ENCODE measurements around the gene DCTPP1.

The DCTPP1 gene

GRCh38 chr16:30439720-30440348 lies 10.0 kb upstream of the DCTPP1 start:
- no peak overlapping the region for H3K27ac Mint-ChIP-seq
- H3K4me1 Mint-ChIP-seq: peaks cover 33% of the 10 kb centered on the region
- no peak for DNase-seq
- H3K4me3 Mint-ChIP-seq: no peak overlapping the region
- peaks cover 17% of the 10 kb centered on the region for H3K36me3 Mint-ChIP-seq (ENCODE audit: low read depth)
- peaks cover under 1% of the 10 kb centered on the region for H3K27me3 Mint-ChIP-seq
- H3K9me3 Mint-ChIP-seq: no peaks in the 10 kb centered on the region
- no peak for ATAC-seq

- ATAC-seq (no peak), DNase-seq (no peak)
- H3K4me3 Mint-ChIP-seq: no peak overlapping the region
- no peaks in the 10 kb centered on the region for H3K9me3 Mint-ChIP-seq
- peaks cover 3% of the 10 kb centered on the region for H3K27me3 Mint-ChIP-seq
- peaks cover 33% of the 10 kb centered on the region for H3K4me1 Mint-ChIP-seq
- H3K27ac Mint-ChIP-seq: no peak overlapping the region
- H3K36me3 Mint-ChIP-seq (ENCODE audit: low read depth): peaks cover 11% of the 10 kb centered on the region
Measured at GRCh38 chr16:30438835-30439234, 9.0 kb upstream of the DCTPP1 start.

- H3K9me3 Mint-ChIP-seq: no peaks in the 10 kb centered on the region
- no peak for ATAC-seq
- no peak overlapping the region for H3K27ac Mint-ChIP-seq
Measured at GRCh38 chr16:30437511-30438046, 7.7 kb upstream of the DCTPP1 start.

GRCh38 chr16:30434852-30435251 lies 5.0 kb upstream of the DCTPP1 start:
- H3K27ac Mint-ChIP-seq: peak overlapping the region; percentile 90
- H3K4me1 Mint-ChIP-seq: peaks cover 25% of the 10 kb centered on the region
- H3K27me3 Mint-ChIP-seq: peaks cover 3% of the 10 kb centered on the region
- no peaks in the 10 kb centered on the region for H3K9me3 Mint-ChIP-seq
- peak overlapping the region; percentile 59 for H3K4me3 Mint-ChIP-seq
- DNase-seq (peak; percentile 76), ATAC-seq (peak; percentile 59)
- no peaks in the 10 kb centered on the region for H3K36me3 Mint-ChIP-seq (ENCODE audit: low read depth)

More at GRCh38 chr16:30437511-30438046, 7.7 kb upstream of the DCTPP1 start:
- peaks cover 3% of the 10 kb centered on the region for H3K27me3 Mint-ChIP-seq
- peaks cover 2% of the 10 kb centered on the region for H3K36me3 Mint-ChIP-seq (ENCODE audit: low read depth)
- H3K4me3 Mint-ChIP-seq: no peak overlapping the region
- peaks cover 30% of the 10 kb centered on the region for H3K4me1 Mint-ChIP-seq
- DNase-seq: no peak

GRCh38 chr16:30430428-30430970 lies 669 bp upstream of the DCTPP1 start:
- ATAC-seq (peak; percentile 18), DNase-seq (no peak)
- peaks cover 36% of the 10 kb centered on the region for H3K4me1 Mint-ChIP-seq
- H3K27ac Mint-ChIP-seq: no peak overlapping the region
- H3K27me3 Mint-ChIP-seq: peaks cover 3% of the 10 kb centered on the region
- no peak overlapping the region for H3K4me3 Mint-ChIP-seq
- peaks cover 5% of the 10 kb centered on the region for H3K36me3 Mint-ChIP-seq (ENCODE audit: low read depth)
- H3K9me3 Mint-ChIP-seq: no peaks in the 10 kb centered on the region

GRCh38 chr16:30429418-30429677 lies 482 bp downstream of the DCTPP1 start:
- H3K36me3 Mint-ChIP-seq (ENCODE audit: low read depth): peaks cover 8% of the 10 kb centered on the region
- H3K4me3 Mint-ChIP-seq: no peak overlapping the region
- H3K9me3 Mint-ChIP-seq: no peaks in the 10 kb centered on the region
- DNase-seq (no peak), ATAC-seq (peak; percentile 13)
- no peak overlapping the region for H3K27ac Mint-ChIP-seq
- no peaks in the 10 kb centered on the region for H3K27me3 Mint-ChIP-seq
- H3K4me1 Mint-ChIP-seq: peaks cover 28% of the 10 kb centered on the region

GRCh38 chr16:30428055-30428454 lies 1.8 kb downstream of the DCTPP1 start:
- no peaks in the 10 kb centered on the region for H3K27me3 Mint-ChIP-seq
- ATAC-seq (no peak), DNase-seq (no peak)
- peaks cover 18% of the 10 kb centered on the region for H3K36me3 Mint-ChIP-seq (ENCODE audit: low read depth)
- H3K4me3 Mint-ChIP-seq: no peak overlapping the region
- no peaks in the 10 kb centered on the region for H3K9me3 Mint-ChIP-seq
- no peak overlapping the region for H3K27ac Mint-ChIP-seq
- peaks cover 20% of the 10 kb centered on the region for H3K4me1 Mint-ChIP-seq

GRCh38 chr16:30421010-30421409 lies 8.8 kb downstream of the DCTPP1 start:
- no peak for DNase-seq
- no peaks in the 10 kb centered on the region for H3K27me3 Mint-ChIP-seq
- H3K4me3 Mint-ChIP-seq: no peak overlapping the region
- H3K4me1 Mint-ChIP-seq: peaks cover 27% of the 10 kb centered on the region
- no peaks in the 10 kb centered on the region for H3K9me3 Mint-ChIP-seq
- ATAC-seq: no peak
- H3K36me3 Mint-ChIP-seq (ENCODE audit: low read depth): peaks cover 50% of the 10 kb centered on the region
- H3K27ac Mint-ChIP-seq: no peak overlapping the region

- H3K36me3 Mint-ChIP-seq (ENCODE audit: low read depth): peaks cover 46% of the 10 kb centered on the region
- H3K4me1 Mint-ChIP-seq: peaks cover 31% of the 10 kb centered on the region
- ATAC-seq: no peak
- peak overlapping the region; percentile 42 for H3K4me3 Mint-ChIP-seq
- DNase-seq: no peak
- peak overlapping the region; percentile 80 for H3K27ac Mint-ChIP-seq
- no peaks in the 10 kb centered on the region for H3K27me3 Mint-ChIP-seq
- H3K9me3 Mint-ChIP-seq: no peaks in the 10 kb centered on the region
Measured at GRCh38 chr16:30418350-30419181, 11.3 kb downstream of the DCTPP1 start.

- no peaks in the 10 kb centered on the region for H3K27me3 Mint-ChIP-seq
- H3K27ac Mint-ChIP-seq: no peak overlapping the region
Measured at GRCh38 chr16:30417529-30418349, 12.1 kb downstream of the DCTPP1 start.

GRCh38 chr16:30416624-30417528 lies 13.0 kb downstream of the DCTPP1 start:
- H3K4me3 Mint-ChIP-seq: peak overlapping the region; percentile 45
- H3K9me3 Mint-ChIP-seq: no peaks in the 10 kb centered on the region
- DNase-seq (no peak), ATAC-seq (no peak)
- peaks cover 45% of the 10 kb centered on the region for H3K36me3 Mint-ChIP-seq (ENCODE audit: low read depth)
- peak overlapping the region; percentile 44 for H3K27ac Mint-ChIP-seq
- peaks cover 41% of the 10 kb centered on the region for H3K4me1 Mint-ChIP-seq
- no peaks in the 10 kb centered on the region for H3K27me3 Mint-ChIP-seq

More at GRCh38 chr16:30417529-30418349, 12.1 kb downstream of the DCTPP1 start:
- H3K9me3 Mint-ChIP-seq: no peaks in the 10 kb centered on the region
- peaks cover 35% of the 10 kb centered on the region for H3K4me1 Mint-ChIP-seq
- peak overlapping the region; percentile 42 for H3K4me3 Mint-ChIP-seq
- peaks cover 45% of the 10 kb centered on the region for H3K36me3 Mint-ChIP-seq (ENCODE audit: low read depth)
- ATAC-seq (peak; percentile 88), DNase-seq (peak; percentile 88)

- DNase-seq (no peak), ATAC-seq (no peak)
- Mint-ChIP-seq H3K27me3 (no peaks in the 10 kb centered on the region), H3K36me3 (ENCODE audit: low read depth) (peaks cover 44% of the 10 kb centered on the region), H3K9me3 (no peaks in the 10 kb centered on the region), H3K4me1 (peaks cover 41% of the 10 kb centered on the region), H3K27ac (no peak overlapping the region), H3K4me3 (no peak overlapping the region)
Measured at GRCh38 chr16:30416047-30416603, 13.7 kb downstream of the DCTPP1 start.

GRCh38 chr16:30414159-30414558 lies 15.7 kb downstream of the DCTPP1 start:
- ATAC-seq: no peak
- DNase-seq: no peak
- no peak overlapping the region for H3K27ac Mint-ChIP-seq
- H3K4me1 Mint-ChIP-seq: peaks cover 49% of the 10 kb centered on the region
- peaks cover 37% of the 10 kb centered on the region for H3K36me3 Mint-ChIP-seq (ENCODE audit: low read depth)
- H3K27me3 Mint-ChIP-seq: no peaks in the 10 kb centered on the region
- H3K4me3 Mint-ChIP-seq: no peak overlapping the region
- H3K9me3 Mint-ChIP-seq: no peaks in the 10 kb centered on the region
